Measurements from ENCODE around the gene GPR85. TPM values are rescaled to one million over a fixed set of nuclear protein-coding genes. Genes with fewer than 3 reads are reported as not detected.
"Not testable (repeated sequence)": the region's sequence is repeated elsewhere in the genome, so short reads cannot be mapped to it uniquely, and the experiment has no call there.

GPR85 gene
- total RNA-seq, 5 donors from 2014 or later (not counting 1 experiment from before 2014, with no cell fraction given) = not detected

GRCh38 chr7:113120647-113121046, 34.0 kb upstream of the GPR85 start:
- peaks cover 10% of the 10 kb centered on the region for H3K36me3 Mint-ChIP-seq
- H3K4me3 Mint-ChIP-seq = no peak overlapping the region
- Histone ChIP-seq H3K9me3 (no peaks in the 10 kb centered on the region), H3K4me3 (ENCODE audit: control insufficient read depth in 1 of 2, extremely low read depth in 1 of 2, low read length in 1 of 2) (no peak overlapping the region), H3K27ac (ENCODE audit: low read length) (no peak overlapping the region), H3K27me3 (replicated peaks in 1 of 2; ENCODE audit: control insufficient read depth in 2 of 2, extremely low read depth in 1 of 2, insufficient read depth in 2 of 2, low read length in 1 of 2) (no peaks in the 10 kb centered on the region), H3K36me3 (ENCODE audit: control insufficient read depth in 2 of 2, extremely low read depth in 1 of 2, insufficient read depth in 1 of 2, low read length in 1 of 2) (no peaks in the 10 kb centered on the region), H3K4me1 (ENCODE audit: control insufficient read depth in 1 of 2, extremely low read depth in 1 of 2, insufficient read depth in 2 of 2, low read length in 2 of 2) (peaks cover 3 to 9% of the 10 kb centered on the region in 2 experiments)
- ATAC-seq (replicated peaks in 1 of 4) = no peak
- ChIA-PET POLR2A (interaction anchor here in 1 of 2 donors (0.6 to 0.9 kb wide), 2 partner anchors 181 to 483 kb away, joined by 3 read pairs; a partner anchor contains a TSS), CTCF (no interaction called here)
- no peak overlapping the region for H3K27ac Mint-ChIP-seq
- H3K4me1 Mint-ChIP-seq = peaks cover 12 to 21% (median 20%) of the 10 kb centered on the region in 3 donors
- H3K9me3 Mint-ChIP-seq = no peaks in the 10 kb centered on the region
- H3K27me3 Mint-ChIP-seq = no peaks in the 10 kb centered on the region
- DNase-seq = no peak
- no CpG with 5 or more reads among the region's 1 CpG for WGBS (ENCODE audit: insufficient coverage)

- peaks cover 3 to 9% of the 10 kb centered on the region in 2 experiments for H3K4me1 ChIP-seq (ENCODE audit: control insufficient read depth in 1 of 2, extremely low read depth in 1 of 2, insufficient read depth in 2 of 2, low read length in 2 of 2)
- Mint-ChIP-seq H3K9me3 (no peaks in the 10 kb centered on the region), H3K4me1 (peaks cover 12 to 23% (median 20%) of the 10 kb centered on the region in 3 donors), H3K27ac (no peak overlapping the region), H3K36me3 (peaks cover 10% of the 10 kb centered on the region), H3K4me3 (peak overlapping the region; percentile 81 to 99 (median 94)), H3K27me3 (no peaks in the 10 kb centered on the region)
- no peak for ATAC-seq (replicated peaks in 1 of 4)
- POLR2A ChIA-PET = interaction anchor here in 1 of 2 donors (0.9 kb wide), 1 partner anchor 180 kb away, joined by 3 read pairs; a partner anchor contains a TSS
- no peak for DNase-seq
- H3K9me3 ChIP-seq = no peaks in the 10 kb centered on the region
- H3K27ac ChIP-seq (ENCODE audit: low read length) = no peak overlapping the region
- CTCF ChIA-PET = no interaction called here
- H3K4me3 ChIP-seq (ENCODE audit: control insufficient read depth in 1 of 2, extremely low read depth in 1 of 2, low read length in 1 of 2) = no peak overlapping the region
- no peaks in the 10 kb centered on the region for H3K27me3 ChIP-seq (replicated peaks in 1 of 2; ENCODE audit: control insufficient read depth in 2 of 2, extremely low read depth in 1 of 2, insufficient read depth in 2 of 2, low read length in 1 of 2)
- H3K36me3 ChIP-seq (ENCODE audit: control insufficient read depth in 2 of 2, extremely low read depth in 1 of 2, insufficient read depth in 1 of 2, low read length in 1 of 2) = no peaks in the 10 kb centered on the region
- no CpG with 5 or more reads among the region's 6 CpGs for WGBS (ENCODE audit: insufficient coverage)
These were observed 32.8 kb upstream of the GPR85 start for GRCh38 chr7:113119429-113119828.

- POLR2A ChIA-PET = interaction anchor here in 1 of 2 donors (0.6 kb wide), 1 partner anchor 178 kb away, joined by 4 read pairs; no protein-coding TSS in a partner anchor
- CTCF ChIA-PET = interaction anchor here in 1 of 2 donors (0.6 kb wide), 2 partner anchors 21 to 43 kb away, joined by 3 to 6 read pairs; no protein-coding TSS in a partner anchor
- Mint-ChIP-seq H3K27me3 (no peaks in the 10 kb centered on the region), H3K36me3 (peaks cover 13% of the 10 kb centered on the region), H3K27ac (peak within 1 kb of the TSS; percentile 96 to 98), H3K9me3 (no peaks in the 10 kb centered on the region), H3K4me3 (peak within 1 kb of the TSS; percentile 81 to 99 (median 94)), H3K4me1 (peaks cover 12 to 23% (median 20%) of the 10 kb centered on the region in 3 donors)
- Histone ChIP-seq H3K27ac (ENCODE audit: low read length) (peak within 1 kb of the TSS; percentile 63), H3K36me3 (ENCODE audit: control insufficient read depth in 2 of 2, extremely low read depth in 1 of 2, insufficient read depth in 1 of 2, low read length in 1 of 2) (peaks cover 0 to 5% of the 10 kb centered on the region in 2 donors), H3K9me3 (no peaks in the 10 kb centered on the region), H3K27me3 (replicated peaks in 1 of 2; ENCODE audit: control insufficient read depth in 2 of 2, extremely low read depth in 1 of 2, insufficient read depth in 2 of 2, low read length in 1 of 2) (no peaks in the 10 kb centered on the region), H3K4me1 (ENCODE audit: control insufficient read depth in 1 of 2, extremely low read depth in 1 of 2, insufficient read depth in 2 of 2, low read length in 2 of 2) (peaks cover 3 to 9% of the 10 kb centered on the region in 2 experiments), H3K4me3 (ENCODE audit: control insufficient read depth in 1 of 2, extremely low read depth in 1 of 2, low read length in 1 of 2) (peak within 1 kb of the TSS; percentile 58 to 74)
- 2% methylated on average over 6 of the region's 35 CpGs for WGBS (ENCODE audit: insufficient coverage)
- ATAC-seq (replicated peaks in 1 of 4) (peak; percentile 100), DNase-seq (peak; percentile 74 to 92 (median 85))
These were observed 31.7 kb upstream of the GPR85 start, which contains the start of gene SMIM30 for GRCh38 chr7:113118074-113118959. TSS of gene SMIM30 (minus strand) at chr7:113118554. CDS start at chr7:113117578, 976 bp downstream.

GRCh38 chr7:113117374-113117774, 30.7 kb upstream of the GPR85 start:
- Mint-ChIP-seq H3K4me1 (peaks cover 12 to 23% (median 20%) of the 10 kb centered on the region in 3 donors), H3K4me3 (peak overlapping the region; percentile 48 to 99 (median 81)), H3K36me3 (peaks cover 15% of the 10 kb centered on the region)
- H3K9me3 Mint-ChIP-seq; H3K27me3 ChIP-seq (replicated peaks in 1 of 2; ENCODE audit: control insufficient read depth in 2 of 2, extremely low read depth in 1 of 2, insufficient read depth in 2 of 2, low read length in 1 of 2); H3K9me3 ChIP-seq; H3K4me3 ChIP-seq (ENCODE audit: control insufficient read depth in 1 of 2, extremely low read depth in 1 of 2, low read length in 1 of 2); H3K4me1 ChIP-seq (ENCODE audit: control insufficient read depth in 1 of 2, extremely low read depth in 1 of 2, insufficient read depth in 2 of 2, low read length in 2 of 2); DNase-seq; H3K27ac ChIP-seq (ENCODE audit: low read length); ATAC-seq (replicated peaks in 1 of 4); H3K27me3 Mint-ChIP-seq; H3K36me3 ChIP-seq (ENCODE audit: control insufficient read depth in 2 of 2, extremely low read depth in 1 of 2, insufficient read depth in 1 of 2, low read length in 1 of 2); H3K27ac Mint-ChIP-seq: not testable (repeated sequence)
- 50% methylated on average over 1 of the region's 4 CpGs for WGBS (ENCODE audit: insufficient coverage)
- ChIA-PET POLR2A (interaction anchor here in 1 of 2 donors (0.6 kb wide), 1 partner anchor 177 kb away, joined by 4 read pairs; no protein-coding TSS in a partner anchor), CTCF (interaction anchor here in 1 of 2 donors (0.6 kb wide), 2 partner anchors 20 to 42 kb away, joined by 3 to 6 read pairs; no protein-coding TSS in a partner anchor)

- ChIA-PET POLR2A (no interaction called here), CTCF (interaction anchor here in 1 of 2 donors (0.7 kb wide), 1 partner anchor 1373 kb away, joined by 3 read pairs; no protein-coding TSS in a partner anchor)
- H3K27ac Mint-ChIP-seq = no peak overlapping the region
These were observed 27.3 kb upstream of the GPR85 start for GRCh38 chr7:113113912-113114311.

GRCh38 chr7:113109718-113110117, 23.1 kb upstream of the GPR85 start:
- H3K4me1 ChIP-seq (ENCODE audit: control insufficient read depth in 1 of 2, extremely low read depth in 1 of 2, insufficient read depth in 2 of 2, low read length in 2 of 2) = no peaks in the 10 kb centered on the region
- H3K4me1 Mint-ChIP-seq = peaks cover 0 to 2% (median 0%) of the 10 kb centered on the region in 3 donors
- ChIA-PET CTCF (no interaction called here), POLR2A (no interaction called here)
- no peaks in the 10 kb centered on the region for H3K27me3 Mint-ChIP-seq
- no peaks in the 10 kb centered on the region for H3K9me3 ChIP-seq
- H3K36me3 ChIP-seq (ENCODE audit: control insufficient read depth in 2 of 2, extremely low read depth in 1 of 2, insufficient read depth in 1 of 2, low read length in 1 of 2) = peaks cover 0 to 5% of the 10 kb centered on the region in 2 donors
- no peak overlapping the region for H3K4me3 ChIP-seq (ENCODE audit: control insufficient read depth in 1 of 2, extremely low read depth in 1 of 2, low read length in 1 of 2)
- 100% methylated on average over 1 of the region's 1 CpG for WGBS (ENCODE audit: insufficient coverage)
- no peak for DNase-seq
- H3K36me3 Mint-ChIP-seq = peaks cover 4% of the 10 kb centered on the region
- no peak for ATAC-seq (replicated peaks in 1 of 4)
- H3K27me3 ChIP-seq (replicated peaks in 1 of 2; ENCODE audit: control insufficient read depth in 2 of 2, extremely low read depth in 1 of 2, insufficient read depth in 2 of 2, low read length in 1 of 2) = no peaks in the 10 kb centered on the region
- H3K4me3 Mint-ChIP-seq = no peak overlapping the region
- no peak overlapping the region for H3K27ac ChIP-seq (ENCODE audit: low read length)
- H3K9me3 Mint-ChIP-seq = no peaks in the 10 kb centered on the region
- H3K27ac Mint-ChIP-seq = no peak overlapping the region

More at GRCh38 chr7:113113912-113114311, 27.3 kb upstream of the GPR85 start:
- Histone ChIP-seq H3K4me3 (ENCODE audit: control insufficient read depth in 1 of 2, extremely low read depth in 1 of 2, low read length in 1 of 2) (no peak overlapping the region), H3K4me1 (ENCODE audit: control insufficient read depth in 1 of 2, extremely low read depth in 1 of 2, insufficient read depth in 2 of 2, low read length in 2 of 2) (peaks cover 3 to 7% of the 10 kb centered on the region in 2 experiments), H3K27me3 (replicated peaks in 1 of 2; ENCODE audit: control insufficient read depth in 2 of 2, extremely low read depth in 1 of 2, insufficient read depth in 2 of 2, low read length in 1 of 2) (no peaks in the 10 kb centered on the region), H3K9me3 (no peaks in the 10 kb centered on the region), H3K27ac (ENCODE audit: low read length) (no peak overlapping the region), H3K36me3 (ENCODE audit: control insufficient read depth in 2 of 2, extremely low read depth in 1 of 2, insufficient read depth in 1 of 2, low read length in 1 of 2) (peaks cover 0 to 5% of the 10 kb centered on the region in 2 donors)
- Mint-ChIP-seq H3K36me3 (peaks cover 15% of the 10 kb centered on the region), H3K9me3 (no peaks in the 10 kb centered on the region), H3K27me3 (no peaks in the 10 kb centered on the region), H3K4me1 (peaks cover 10 to 19% (median 17%) of the 10 kb centered on the region in 3 donors), H3K4me3 (no peak overlapping the region)
- DNase-seq (no peak), ATAC-seq (replicated peaks in 1 of 4) (no peak)
- no CpG with 5 or more reads among the region's 2 CpGs for WGBS (ENCODE audit: insufficient coverage)
